ENCODE data around the gene TNK2.
A peak's percentile ranks its signal among the peaks of the same experiment; 100 is the strongest.
"Not testable (repeated sequence)": the region's sequence is repeated elsewhere in the genome, so short reads cannot be mapped to it uniquely, and the experiment has no call there.

TNK2 gene

GRCh38 chr3:195867631-195868335 lies 40.6 kb downstream of the TNK2 start:
- DNase-seq = no peak

GRCh38 chr3:195866686-195867511 lies 41.5 kb downstream of the TNK2 start:
- DNase-seq = no peak

- DNase-seq = no peak
Observed at GRCh38 chr3:195865752-195866151, 42.6 kb downstream of the TNK2 start.

DNA sequence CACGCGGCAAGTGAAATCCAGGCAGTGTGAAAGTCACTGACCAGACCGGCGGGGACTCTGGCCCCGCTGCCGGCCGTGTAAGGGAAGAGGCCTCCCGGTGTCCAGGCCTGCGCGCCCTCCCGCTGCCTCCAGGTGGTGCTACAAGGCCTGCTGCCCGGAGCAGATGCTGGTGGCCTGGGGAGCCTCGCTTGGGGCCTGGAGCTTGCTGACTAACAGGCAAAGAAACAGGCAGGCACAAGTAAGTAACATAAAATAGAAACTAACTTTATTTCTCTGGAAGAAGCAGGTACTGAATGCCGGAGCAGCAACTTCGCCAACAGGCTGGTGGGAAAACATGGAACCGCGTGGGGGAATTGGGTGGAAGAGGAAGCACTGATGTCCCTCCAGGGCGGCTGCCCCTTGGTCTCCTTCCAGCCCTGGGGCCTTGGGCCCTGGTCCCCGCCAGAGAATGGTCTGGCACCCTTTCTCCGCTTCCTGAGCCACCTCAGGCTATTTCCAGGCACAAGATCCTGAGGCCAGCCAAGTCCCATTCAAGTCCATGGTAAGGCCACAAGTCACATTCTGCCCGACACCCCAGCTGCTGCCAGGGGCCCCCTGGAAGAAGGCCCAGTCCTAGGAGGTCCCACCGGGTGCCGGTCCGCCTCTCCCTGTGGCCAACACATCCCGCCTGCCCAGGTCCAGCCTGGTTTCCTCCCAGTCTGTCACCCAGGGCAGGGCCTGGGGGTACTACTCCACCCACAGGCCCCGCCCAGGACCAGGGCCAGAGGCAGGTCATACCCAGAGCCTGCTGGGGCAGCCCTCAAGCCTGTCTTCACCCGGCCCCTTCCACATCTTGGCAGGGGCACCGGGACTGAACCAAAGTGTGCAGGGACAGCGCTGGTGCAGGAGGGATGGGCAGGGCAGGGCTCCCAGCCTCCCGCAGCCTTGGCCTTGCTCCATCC lies 45.0 kb downstream of the TNK2 start:
- DNase-seq = peak; percentile 70 to 71

DNA sequence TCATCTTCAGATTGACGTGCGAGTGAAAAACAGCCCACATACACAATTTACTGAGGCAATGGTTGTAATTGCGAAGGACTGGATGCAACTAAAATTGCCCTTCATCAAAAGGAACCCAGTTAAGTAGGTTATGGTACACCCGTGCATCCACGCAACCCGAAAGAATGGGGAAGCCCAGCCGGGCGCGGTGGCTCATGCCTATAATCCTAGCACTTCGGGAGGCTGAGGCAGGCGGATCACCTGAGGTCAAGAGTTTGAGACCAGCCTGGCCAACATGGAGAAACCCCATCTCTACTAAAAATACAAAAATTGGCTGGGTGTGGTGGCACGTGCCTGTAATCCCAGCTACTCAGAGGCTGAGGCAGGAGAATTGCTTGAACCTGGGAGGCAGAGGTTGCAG lies 46.0 kb downstream of the TNK2 start:
- DNase-seq = not testable (repeated sequence)

GRCh38 chr3:195860456-195860855 lies 47.9 kb downstream of the TNK2 start:
- no peak for DNase-seq

DNA sequence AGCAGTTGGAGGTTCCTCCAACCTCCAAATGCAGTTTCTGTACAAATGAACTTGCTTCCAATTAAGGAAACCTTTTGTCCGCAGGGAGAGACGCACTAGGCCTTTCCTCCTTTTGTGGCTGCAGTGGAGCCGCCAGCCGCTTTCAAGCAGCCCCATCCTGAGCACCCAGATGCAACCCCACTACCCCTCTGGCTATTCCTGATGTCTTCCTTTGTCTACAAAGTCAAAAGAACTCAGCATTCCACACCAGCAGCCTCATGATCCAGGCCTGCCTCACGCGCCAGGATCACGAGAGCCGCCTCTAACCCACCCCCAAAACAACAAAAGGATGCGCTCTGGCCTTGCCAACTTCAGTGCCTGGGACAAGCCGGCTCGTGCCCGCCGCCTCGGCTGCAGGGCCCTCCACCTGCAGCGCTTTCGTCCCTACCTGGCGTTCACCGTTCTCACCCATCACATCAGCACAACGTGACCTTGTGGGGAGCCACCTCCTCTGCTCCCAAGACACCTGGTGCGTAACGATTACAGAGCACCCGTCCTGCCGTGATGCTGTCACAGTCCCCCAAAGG lies 48.4 kb downstream of the TNK2 start:
- DNase-seq = no peak

GRCh38 chr3:195859061-195859845 lies 49.1 kb downstream of the TNK2 start:
- DNase-seq = peak; percentile 39 to 77

- no peak for DNase-seq
Observed at GRCh38 chr3:195856410-195857084, 51.8 kb downstream of the TNK2 start.

DNA sequence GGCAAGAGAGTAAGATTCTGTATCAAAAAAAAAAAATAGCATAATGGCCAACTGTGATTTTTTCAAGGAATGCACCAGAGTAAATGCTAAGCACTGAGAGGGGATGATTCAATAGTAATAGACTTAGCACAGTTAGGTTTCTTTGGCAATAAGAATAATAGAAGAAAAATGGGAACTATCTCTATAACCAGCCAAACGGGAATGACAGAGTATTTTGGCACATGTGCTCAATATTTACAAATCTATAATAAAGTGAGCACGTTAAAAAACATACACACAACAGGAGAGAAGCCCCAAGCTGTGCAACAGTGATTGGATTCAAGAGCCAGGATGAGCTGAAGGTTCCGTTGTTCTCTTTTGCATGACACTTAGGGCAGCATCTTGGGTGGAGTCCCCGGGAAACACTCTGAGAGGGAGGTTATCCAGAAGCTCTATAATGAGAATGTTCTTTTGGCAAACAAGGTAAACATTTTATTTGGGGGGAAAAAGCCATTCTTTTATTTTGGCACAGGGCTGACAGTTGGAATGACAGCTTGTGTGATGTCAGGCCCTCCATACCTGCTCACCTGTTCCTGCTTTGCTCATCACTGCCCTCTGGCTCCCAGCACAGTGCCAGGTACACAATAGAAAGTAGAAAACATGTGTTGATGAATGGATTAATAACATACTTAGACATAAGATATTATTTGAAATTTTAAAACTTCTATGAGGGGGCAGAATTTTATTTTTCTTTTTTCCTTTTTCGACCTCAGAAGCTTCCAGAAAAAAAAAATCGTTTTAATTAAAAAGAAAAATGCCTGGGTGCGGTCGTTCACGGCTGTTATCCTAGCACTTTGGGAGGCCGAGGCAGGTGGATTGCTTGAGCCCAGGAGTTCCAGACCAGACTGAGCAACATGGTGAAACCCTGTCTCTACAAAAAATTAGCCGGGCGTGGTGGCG lies 52.6 kb downstream of the TNK2 start:
- no peak for DNase-seq

GRCh38 chr3:195854628-195855294 lies 53.6 kb downstream of the TNK2 start:
- DNase-seq = no peak

DNA sequence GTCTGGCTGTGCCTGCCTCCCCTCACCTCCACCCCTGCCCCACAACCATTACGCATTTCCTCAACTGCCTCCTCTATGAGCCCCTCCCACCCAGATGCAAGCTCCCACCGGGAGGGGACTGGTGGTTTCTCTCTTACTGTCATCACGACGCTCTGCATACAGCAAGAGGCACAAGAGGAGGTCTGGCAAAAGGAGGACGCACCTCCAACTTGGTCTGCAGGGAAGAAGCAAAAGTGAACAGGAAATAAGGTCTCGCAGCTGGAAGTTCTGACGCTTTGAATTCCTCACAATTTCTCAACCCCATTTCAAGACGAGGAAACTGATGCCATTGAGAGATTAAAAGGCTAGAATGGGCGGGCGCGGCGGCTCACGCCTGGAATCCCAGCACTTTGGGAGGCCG lies 54.4 kb downstream of the TNK2 start:
- no peak for DNase-seq

GRCh38 chr3:195853036-195853435 lies 55.3 kb downstream of the TNK2 start:
- DNase-seq = no peak

DNA sequence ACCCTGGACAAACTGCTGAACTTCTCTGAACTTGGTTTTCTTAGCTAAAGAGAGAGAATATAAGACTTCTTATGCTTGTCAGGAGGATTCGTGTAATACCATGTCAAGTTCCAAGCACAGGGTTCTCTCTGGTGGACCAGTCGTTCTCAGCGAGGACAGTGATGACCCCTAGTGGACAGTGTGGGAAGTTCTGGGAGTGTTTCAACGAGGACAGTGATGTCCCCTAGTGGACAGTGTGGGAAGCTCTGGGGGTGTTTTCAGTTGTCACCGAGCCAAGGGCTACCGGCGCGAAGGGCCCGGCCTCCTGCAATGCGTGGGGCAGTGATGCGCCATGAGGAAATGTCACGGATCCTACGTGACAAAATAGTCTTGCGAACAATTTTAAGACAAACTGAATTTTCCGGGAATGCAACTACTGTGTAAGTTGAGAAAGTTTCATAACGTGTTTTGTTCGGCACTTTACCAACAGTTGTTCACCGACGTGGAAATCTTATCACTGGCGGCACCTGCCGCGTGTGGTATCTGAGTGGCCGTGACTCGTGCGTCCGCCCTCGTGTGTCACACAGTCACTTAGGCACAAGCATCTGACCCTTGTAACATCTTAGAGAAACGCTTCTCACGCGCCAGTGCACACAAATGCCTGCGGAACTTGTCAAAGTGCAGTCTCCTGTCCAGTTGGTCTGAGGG lies 57.4 kb downstream of the TNK2 start:
- DNase-seq = peak; percentile 92 to 95

GRCh38 chr3:195849322-195850074 lies 58.9 kb downstream of the TNK2 start:
- DNase-seq = peak; percentile 61 to 76

DNA sequence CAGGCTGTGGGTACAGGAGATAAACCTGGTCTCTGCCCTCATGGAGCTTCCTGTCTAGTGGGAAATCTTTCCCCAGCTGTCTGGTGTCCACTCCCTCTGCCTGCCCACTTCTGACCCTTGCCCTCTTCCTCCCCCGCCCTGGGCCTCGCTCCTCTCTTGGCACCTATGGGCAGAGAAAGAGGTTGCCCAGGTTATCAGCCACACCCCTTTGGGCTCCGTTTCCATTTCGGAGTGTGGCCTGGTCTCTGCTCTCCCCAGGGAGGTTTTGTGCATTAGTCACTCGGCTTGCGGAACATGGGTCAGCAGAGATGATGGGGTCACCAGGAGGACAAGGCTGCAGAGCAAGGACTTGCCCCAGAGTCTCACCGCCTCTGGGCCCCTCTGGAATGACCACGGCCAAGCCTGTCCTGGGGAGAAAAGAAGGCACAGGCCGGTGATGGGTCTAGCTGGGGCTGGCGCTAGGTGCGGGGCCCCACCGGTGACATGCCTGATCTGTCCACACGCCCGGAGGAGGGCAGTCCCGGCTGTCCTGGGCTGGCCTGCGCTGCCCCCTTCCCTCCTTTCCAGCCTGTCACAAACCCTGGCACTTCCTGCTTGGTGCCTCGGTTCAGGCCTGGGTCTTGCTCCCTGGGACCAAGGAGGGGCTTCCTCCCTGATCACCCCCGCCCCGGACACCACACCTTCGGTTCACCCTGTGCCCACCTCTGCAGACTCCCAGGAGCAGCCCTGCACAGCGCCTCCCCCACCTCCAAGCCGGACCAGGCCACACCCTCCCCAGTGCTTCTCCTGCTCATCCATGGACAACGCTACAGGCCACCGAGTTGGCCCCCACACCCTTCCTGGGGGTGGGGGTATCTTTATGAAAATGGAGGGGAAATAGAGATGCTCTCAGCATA lies 61.0 kb downstream of the TNK2 start:
- no peak for DNase-seq

DNA sequence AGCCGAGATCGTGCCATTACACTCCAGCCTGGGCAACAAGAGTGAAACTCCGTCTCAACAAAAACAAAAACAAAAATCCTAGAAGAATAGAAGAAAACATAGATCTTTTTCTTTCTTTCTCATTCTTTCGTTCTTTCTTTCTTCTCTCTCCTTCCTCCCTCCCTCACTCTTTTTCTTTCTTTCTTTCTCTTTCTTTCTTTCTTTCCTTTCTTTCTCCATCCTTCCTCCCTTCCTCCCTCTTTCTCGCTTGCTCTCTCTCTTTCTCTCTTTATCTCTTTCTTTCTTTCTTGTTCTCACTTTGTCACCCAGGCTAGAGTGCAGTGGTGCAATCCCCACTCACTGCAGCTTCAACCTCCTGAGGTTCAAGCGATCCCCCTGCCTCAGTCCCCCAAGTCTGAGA lies 62.9 kb downstream of the TNK2 start:
- DNase-seq = no peak

Measured in NCI-H524 (cell line).